HG02870 (cell line): ENCODE measurements around the gene KIF20A.
"Not testable (repeated sequence)": the region's sequence is repeated elsewhere in the genome, so short reads cannot be mapped to it uniquely, and the experiment has no call there.

ENCODE experiments used
- ATAC-seq: cut with Tn5 transposase; IDR thresholded peaks from one replicate; pipeline ENCODE4 v1.9.1; 2021; ENCODE audit warnings: mild to moderate bottlenecking, moderate library complexity; ENCODE audit not compliant: unreplicated experiment

KIF20A gene

DNA sequence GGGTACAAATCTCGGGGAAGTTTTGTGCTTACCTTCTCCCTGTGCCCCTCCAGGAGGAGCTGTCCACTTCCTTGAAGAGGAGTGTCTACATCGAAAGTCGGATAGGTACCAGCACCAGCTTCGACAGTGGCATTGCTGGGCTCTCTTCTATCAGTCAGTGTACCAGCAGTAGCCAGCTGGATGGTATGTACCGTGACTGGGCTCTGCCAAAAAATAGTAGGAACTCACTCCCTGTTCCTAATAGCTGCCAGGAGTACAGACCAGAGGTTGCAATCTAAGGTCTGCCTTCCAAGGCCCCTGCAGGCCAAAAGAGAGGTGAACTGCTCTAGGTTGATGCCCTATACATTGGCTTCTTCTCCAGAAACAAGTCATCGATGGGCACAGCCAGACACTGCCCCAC lies 3.9 kb downstream of the KIF20A start:
- no peak for ATAC-seq

DNA sequence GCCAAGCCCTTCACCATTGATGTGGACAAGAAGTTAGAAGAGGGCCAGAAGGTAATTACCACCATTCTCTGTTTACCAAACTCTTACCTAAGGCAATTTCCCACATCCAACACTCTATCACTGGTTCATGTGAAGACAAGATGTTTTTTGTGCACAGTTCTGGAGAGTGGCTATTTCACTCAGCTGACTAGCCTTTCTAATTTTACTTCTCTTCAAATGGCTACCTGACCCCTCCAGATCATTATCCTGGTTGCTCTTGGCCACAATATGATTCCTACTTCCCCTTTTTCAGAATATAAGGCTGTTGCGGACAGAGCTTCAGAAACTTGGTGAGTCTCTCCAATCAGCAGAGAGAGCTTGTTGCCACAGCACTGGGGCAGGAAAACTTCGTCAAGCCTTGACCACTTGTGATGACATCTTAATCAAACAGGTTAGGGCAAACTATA lies 7.1 kb downstream of the KIF20A start:
- ATAC-seq = peak; percentile 78

DNA sequence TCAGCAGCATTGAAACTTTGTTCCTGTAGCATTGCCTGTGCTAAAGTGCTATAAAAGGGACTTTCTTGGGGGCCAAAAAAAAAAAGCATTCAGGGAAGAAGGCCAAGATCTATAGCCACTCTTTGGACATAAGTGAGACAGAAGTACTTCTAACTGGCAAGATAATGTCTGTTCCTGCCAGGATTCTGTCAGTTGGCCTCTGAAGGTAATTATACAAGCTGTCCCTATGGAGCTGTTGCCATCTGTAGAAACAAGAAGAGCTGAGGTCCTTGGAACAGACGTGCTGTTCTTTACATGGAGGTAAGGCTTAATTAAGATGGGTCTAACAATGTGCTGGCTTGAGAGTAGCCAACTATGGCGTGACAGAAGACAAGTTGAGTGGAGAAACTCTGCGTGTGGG lies 9.7 kb downstream of the KIF20A start:
- ATAC-seq = no peak

DNA sequence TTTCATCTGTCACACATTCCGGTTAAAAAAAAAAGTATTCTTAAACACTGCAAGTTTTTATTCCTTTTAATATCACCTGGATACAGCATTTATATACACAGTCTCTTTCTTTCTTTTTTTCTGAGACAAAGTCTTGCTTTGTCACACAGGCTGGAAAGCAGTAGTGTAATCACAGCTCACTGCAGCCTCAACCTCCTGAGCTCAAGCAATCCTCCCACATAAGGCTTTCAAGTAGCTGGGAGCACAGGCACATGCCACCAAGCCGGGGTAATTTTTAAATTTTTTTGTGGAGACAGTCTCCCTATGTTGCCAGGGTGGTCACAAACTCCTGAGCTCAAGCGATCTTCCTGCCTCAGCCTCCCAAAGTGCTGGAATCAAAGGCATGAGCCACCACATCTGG lies 13.9 kb downstream of the KIF20A start:
- ATAC-seq = no peak

DNA sequence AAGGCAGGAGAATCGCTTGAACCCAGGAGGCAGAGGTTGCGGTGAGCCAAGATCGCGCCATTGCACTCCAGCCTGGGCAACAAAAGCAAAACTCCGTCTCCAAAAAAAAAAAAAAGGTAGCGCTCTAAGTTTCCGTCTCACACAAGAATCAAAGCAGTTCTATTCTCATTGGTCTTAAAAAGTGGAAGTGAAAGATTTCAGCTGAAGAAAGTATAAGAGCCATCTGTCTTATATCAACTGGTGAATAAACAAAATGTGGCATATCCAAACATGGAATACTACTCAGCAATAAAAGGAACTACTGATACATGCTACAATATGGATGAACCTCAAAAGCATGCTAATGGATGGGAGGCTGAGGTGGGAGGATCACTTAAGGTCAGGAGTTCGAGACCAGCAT lies 14.9 kb downstream of the KIF20A start:
- not testable (repeated sequence) for ATAC-seq

DNA sequence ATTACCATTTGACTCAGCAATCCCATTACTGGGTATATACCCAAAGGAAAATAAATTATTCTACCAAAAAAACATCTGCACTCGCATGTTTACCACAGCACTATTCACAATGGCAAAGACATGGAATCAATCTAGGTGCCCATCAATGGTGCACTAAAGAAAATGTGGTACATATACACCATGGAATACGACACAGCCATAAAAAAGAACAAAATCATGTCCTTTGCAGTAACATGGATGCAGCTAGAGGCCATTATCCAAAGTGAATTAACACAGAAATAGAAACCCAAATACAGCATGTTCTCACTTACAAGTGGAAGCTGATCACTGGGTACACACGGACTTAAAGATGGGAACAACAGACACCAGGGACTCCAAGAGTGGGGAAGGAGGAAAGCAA lies 32.1 kb downstream of the KIF20A start:
- no peak for ATAC-seq

DNA sequence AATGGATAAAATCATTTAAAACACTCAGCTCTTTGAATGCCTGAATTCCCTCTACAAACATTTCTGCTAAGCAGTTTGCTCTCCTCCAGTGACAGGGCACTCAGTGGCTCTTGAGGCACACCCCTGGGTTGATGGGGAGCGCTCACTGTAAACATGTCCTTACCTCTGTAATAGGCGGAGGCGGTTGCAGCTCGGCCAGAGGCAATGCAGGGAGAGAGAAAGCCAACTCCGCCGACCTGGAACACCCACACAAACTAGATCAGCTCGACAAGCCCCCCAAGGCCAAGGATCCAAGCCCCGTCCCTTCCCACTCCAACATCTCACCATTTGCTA lies 33.9 kb downstream of the KIF20A start:
- ATAC-seq = peak; percentile 9

DNA sequence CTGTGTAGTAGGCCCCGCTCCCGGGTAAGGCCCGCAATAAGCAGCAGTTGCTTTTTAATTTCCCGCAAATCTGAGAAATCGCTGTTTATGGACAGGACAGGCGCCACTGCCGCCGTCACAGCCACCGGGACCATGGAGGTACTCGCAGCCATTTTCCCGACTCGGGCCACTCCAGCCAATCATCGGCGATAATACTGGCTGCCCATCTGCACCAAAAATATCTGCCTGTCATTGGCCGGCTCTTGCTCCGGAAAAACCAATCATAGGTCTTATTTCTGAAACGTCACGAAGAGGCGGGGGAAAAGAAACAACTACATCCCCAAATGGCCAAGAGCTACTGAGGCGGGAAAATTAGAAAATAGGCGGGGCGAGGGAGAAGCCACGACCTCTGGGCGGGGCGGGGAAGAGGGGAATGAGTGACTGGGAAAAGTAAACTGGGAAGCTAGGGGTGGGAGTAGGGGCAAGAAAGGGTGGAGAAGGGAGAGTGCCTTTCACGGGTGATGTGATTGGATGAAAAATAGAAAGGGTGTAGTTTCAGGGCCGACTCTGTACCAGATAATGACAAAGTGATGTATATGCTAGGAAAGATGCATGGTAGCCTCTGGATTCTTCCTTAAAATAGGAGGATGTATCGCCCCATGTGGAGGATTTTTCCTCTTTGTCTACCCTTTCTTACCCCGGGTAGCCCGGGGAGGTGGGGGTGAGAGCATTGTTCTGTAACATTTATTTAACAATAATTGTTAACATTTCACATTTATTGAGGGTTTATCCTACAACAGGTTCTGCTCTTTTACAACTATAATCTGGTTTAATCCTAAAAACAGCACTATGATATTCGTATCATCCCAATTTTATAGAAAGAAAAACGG lies 34.5 kb downstream of the KIF20A start, which contains the start of gene CDC23:
Gene CDC23, minus strand, starts transcription at position 163 of the 869 bp plus-strand sequence. Its CDS starts 11 bp downstream, at position 152.
- peak; percentile 96 for ATAC-seq

DNA sequence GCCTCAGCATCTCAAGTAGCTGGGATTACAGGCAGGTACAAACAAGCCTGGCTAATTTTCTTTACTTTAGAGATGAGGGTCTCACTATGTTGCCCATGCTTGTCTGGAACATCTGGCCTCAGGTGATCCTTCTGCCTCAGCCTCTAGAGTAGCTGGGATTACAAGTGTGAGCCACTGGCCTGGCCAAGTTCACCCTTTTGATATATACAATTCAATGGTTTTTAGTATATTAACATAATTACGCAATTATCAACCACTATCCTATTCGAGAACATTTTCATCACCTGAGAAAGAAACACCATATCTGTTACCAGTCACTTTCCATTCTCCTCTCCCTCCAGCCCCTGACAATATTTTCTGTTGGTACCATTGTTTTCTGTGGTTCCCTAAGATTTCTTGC lies 37.9 kb downstream of the KIF20A start:
- no peak for ATAC-seq

DNA sequence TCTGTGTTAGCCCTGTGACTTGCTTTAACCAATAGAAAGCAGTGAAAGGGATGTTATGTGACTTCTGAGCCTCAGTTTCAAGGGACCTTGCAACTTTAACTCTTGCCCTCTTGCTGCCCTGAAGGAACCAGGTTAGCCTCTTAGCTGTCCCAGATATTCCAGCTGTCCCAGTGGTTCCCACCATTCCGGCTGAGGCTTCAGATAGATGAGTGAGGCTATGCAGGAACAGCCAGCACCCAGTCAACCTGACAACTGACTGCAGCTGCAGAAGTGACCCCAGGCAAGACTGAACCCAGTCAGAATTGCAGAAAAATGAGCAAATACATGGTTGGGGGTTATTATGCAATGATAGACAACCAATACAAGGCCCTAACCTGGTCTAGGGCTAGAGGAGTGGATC lies 44.6 kb downstream of the KIF20A start:
- ATAC-seq = no peak

DNA sequence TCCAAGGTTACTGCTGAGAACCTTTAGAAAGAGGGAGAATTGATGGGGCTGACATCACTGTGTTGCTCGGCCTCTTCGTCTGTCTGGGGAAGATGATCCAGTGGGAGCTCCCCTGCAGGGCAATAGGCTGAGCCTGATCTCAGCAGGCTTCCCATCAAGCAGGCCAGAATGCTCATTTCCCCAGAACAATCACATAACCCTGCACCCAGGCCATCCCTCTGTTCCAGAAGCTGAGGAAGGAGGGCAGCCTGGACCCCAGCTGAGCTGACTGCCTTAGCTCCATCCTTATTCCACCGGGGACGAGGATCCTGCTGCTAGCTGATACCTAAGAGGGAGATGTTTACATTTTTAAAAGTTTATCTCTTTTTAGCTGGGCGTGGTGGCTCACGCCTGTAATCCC lies 45.8 kb downstream of the KIF20A start:
- no peak for ATAC-seq

DNA sequence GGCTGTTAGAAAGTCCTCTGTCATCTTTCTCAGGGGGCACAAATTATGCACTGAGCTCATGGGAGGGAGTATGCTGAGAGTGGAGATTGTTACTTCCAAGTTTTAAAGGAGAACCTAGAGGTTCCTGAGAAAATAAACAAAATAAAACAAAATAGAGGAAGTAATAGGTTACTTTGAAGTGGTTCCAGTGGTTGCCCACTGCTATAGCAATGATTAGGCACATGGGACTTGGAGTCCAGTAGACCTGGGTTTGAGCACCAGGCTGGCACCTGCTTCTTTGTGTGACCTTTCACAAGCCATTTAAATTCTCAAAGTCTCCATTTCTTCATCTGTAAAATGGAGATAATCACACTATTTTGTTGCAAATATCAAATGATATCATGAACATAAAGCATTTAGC lies 48.0 kb downstream of the KIF20A start:
- ATAC-seq = no peak

DNA sequence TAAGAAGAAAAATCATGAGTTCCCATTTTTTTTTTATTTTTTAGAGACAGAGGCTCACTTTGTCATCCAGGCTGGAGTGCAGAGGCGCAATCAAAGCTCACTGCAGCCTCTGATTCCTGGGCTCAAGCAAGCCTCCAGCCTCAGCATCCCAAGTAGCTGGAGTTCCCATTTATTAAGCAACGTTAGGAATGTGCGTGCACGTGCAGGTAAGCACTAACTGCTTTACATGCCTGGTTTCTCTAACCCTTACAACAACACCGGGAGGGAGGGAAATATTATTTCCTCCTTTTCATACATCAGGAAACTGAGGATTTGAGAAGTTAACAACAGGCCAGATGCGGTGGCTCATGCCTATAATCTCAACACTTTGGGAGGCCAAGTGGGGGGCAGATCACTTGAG lies 50.5 kb downstream of the KIF20A start:
- ATAC-seq = no peak

DNA sequence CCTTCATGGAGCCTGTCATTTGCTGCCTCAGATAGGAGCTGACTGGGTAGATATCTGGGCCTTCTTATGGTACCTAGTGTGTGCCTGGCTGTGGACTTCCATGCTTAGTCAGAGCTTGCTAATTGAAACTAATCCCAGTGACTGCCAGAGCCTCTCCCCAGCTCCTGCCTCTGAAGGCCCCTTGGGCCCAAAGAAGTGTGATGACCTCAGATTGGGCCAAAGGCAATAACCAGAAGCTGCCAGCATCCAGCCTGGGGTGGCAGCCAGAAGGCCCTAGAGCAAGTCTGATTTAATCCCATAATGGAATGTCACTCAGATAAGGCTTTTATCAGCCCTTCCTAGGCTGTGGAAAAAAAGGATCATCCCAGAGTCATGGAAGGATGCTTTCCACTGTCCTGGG lies 51.3 kb downstream of the KIF20A start:
- no peak for ATAC-seq

DNA sequence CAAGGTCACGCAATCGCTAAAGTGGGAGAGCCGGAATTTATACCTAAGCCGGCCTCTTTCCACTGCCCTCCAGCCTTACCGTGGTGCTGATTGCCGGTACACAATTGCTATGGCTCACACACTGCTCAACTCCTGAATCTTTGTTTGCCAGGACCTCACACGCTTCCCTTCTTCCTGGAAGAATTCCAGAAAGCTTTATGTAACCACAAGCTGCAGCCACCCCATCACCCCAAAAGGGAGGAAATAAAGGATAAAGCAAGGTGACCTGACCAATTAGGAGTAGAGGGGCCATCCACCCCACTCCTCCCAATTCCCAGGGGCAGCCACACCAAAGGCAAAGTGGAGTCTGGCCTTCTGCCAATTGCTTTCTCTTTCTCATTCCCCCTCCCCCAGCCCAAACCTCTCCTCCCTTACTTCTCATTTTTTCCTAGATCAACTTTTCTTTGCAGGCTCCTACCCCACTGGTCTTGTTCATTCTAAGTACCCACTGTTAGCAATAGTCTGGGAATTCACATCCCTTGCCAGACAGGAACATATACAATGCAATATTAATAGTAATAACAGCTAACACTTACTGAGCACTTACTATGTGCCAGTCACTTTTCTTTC lies 52.2 kb downstream of the KIF20A start:
- ATAC-seq = no peak

DNA sequence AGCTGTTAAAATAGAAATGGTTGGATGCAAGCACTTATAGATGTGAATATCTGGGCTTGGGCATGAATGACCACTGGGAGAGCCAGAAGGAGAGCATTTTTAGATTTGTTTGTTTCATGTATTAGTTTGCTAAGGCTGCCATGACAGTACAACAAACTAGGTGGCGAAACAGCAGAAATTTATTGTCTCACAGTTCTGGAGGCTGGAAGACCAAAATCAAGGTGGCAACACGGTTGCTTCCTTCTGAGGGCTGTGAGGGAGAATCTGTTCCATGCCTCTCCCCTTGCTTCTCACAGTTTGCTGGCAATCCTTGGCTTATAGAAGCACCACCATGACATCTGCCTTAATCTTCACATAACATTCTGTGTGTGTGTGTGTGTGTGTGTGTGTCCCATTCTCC lies 54.4 kb downstream of the KIF20A start:
- ATAC-seq = no peak

DNA sequence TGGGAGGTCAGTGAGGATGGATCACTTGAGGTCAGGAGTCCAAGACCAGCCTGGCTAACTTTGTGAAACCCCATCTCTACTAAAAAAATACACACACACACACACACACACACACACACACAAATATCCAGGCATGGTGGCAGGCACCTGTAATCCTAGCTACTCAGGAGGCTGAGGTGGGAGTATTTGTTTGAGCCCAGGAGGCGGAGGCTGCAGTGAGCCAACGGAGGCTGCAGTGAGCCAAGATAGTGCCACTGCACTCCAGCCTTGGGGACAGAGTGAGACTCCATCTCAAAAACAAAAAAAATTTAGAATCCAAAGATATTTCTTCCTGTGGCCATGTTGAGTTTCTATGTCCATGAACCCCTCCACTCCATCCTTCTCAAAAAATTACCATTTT lies 55.7 kb downstream of the KIF20A start:
- ATAC-seq = no peak
